K562 (cell line): ENCODE measurements around the gene PDZD2. TPM values are rescaled to one million over a fixed set of nuclear protein-coding genes. Genes with fewer than 3 reads are reported as not detected.

ENCODE experiments used
- ARID3A ChIP-seq: IDR thresholded peaks from 2 replicates; pipeline ENCODE4 v1.6.1; 2012; ENCODE audit warnings: low read depth, low read length, improper control_type of control experiment, borderline replicate concordance
- ATF2 ChIP-seq: sonication (generic); formaldehyde crosslinking; IDR thresholded peaks from 2 replicates; pipeline ENCODE4 v1.8.1; 2022; ENCODE audit warnings: missing genetic modification reagents
- BCL6 ChIP-seq: fragments of 250-450 bp; sonication (Bioruptor Pico); IDR thresholded peaks from 2 replicates; pipeline ENCODE4 v1.4.0; 2020
- CCAR2 ChIP-seq: fragments of 200-400 bp; formaldehyde crosslinking; IDR thresholded peaks from 2 replicates; pipeline ENCODE4 v1.6.1; 2017; ENCODE audit warnings: mild to moderate bottlenecking, low read depth, low read length
- CEBPG ChIP-seq, 3 experiments: fragments of 200-800 bp in 1 of 3; sonication (Bioruptor generic) in 1 of 3; sonication (generic) in 1 of 3; formaldehyde crosslinking in 1 of 3; IDR thresholded peaks in 2 of 3; conservative IDR thresholded peaks in 1 of 3; 2 replicates each; pipeline versions ENCODE4 v1.6.1 to v1.8.0; 2016 to 2022; ENCODE audit warnings: missing compliant biosample characterization in 2 of 3, missing genetic modification characterization in 2 of 3, mild to moderate bottlenecking in 1 of 3, missing genetic modification reagents in 1 of 3
- FOS ChIP-seq: IDR thresholded peaks from 3 replicates; pipeline ENCODE4 v1.6.1; 2011; ENCODE audit not compliant: insufficient read length; ENCODE audit errors: extremely low read depth
- JUND ChIP-seq, 2 experiments: IDR thresholded peaks; 2 replicates in 1 of 2; 3 replicates in 1 of 2; pipeline ENCODE4 v1.6.1; 2011; ENCODE audit warnings: borderline replicate concordance in 2 of 2, low read depth in 2 of 2, low read length in 2 of 2, improper control_type of control experiment in 1 of 2, missing biosample characterization in 1 of 2, missing genetic modification characterization in 1 of 2, missing genetic modification reagents in 1 of 2
- MCM3 ChIP-seq: fragments of 450-650 bp; IDR thresholded peaks from 2 replicates; pipeline ENCODE4 v1.6.1; 2016
- MECOM ChIP-seq: fragments of 250-450 bp; sonication (Bioruptor Pico); IDR thresholded peaks from 2 replicates; pipeline ENCODE4 v1.8.0; 2022; ENCODE audit warnings: inconsistent platforms
- PKNOX1 ChIP-seq: fragments of 450-650 bp; IDR thresholded peaks from 2 replicates; pipeline ENCODE4 v1.6.1; 2016
- PRPF4 ChIP-seq: fragments of 200-400 bp; formaldehyde crosslinking; IDR thresholded peaks from one replicate; pipeline ENCODE4 v1.6.1; 2017; ENCODE audit warnings: low read length, low read depth, mild to moderate bottlenecking; ENCODE audit not compliant: insufficient read depth, poor library complexity, severe bottlenecking
- SIX5 ChIP-seq, 2 experiments: IDR thresholded peaks; 2 replicates each; pipeline ENCODE4 v1.6.1; 2011; ENCODE audit warnings: low read length in 2 of 2, borderline replicate concordance in 1 of 2, low read depth in 1 of 2, mild to moderate bottlenecking in 1 of 2, moderate library complexity in 1 of 2; ENCODE audit not compliant: insufficient read depth in 1 of 2
- SP1 ChIP-seq: sonication (generic); formaldehyde crosslinking; IDR thresholded peaks from 2 replicates; pipeline ENCODE4 v1.8.1; 2022; ENCODE audit warnings: mild to moderate bottlenecking, missing genetic modification reagents
- ZNF316 ChIP-seq: fragments of 450-650 bp; IDR thresholded peaks from 2 replicates; pipeline ENCODE4 v1.6.1; 2016
- ZNF668 ChIP-seq: fragments of 250-450 bp; sonication (Bioruptor Pico); IDR thresholded peaks from 2 replicates; pipeline ENCODE4 v1.8.0; 2022; ENCODE audit warnings: mild to moderate bottlenecking, inconsistent platforms
- polyA plus RNA-seq, 8 experiments: library from polyadenylated mRNA; depleted of rRNA in 4 of 8; stranded (reverse) in 5 of 8; unstranded in 3 of 8; fragments of >200 nt; fragmentation: Nextera tagmentation in 2 of 8; fragmentation: Illumina TruSeq in 1 of 8; extraction: Ambion mirVana in 2 of 8; extraction: Trizol in 1 of 8; gene quantifications; 2 replicates each; pipeline versions ENCODE4 v1.2.1 to v1.2.3, GENCODE V29; 2011 to 2014; ENCODE audit warnings: inconsistent platforms in 1 of 8, missing spikeins in 1 of 8
- total RNA-seq, 7 experiments: library from RNA; depleted of rRNA in 6 of 7; stranded (reverse); fragments of >200 nt in 6 of 7; fragmentation: Illumina TruSeq in 2 of 7; extraction: Trizol in 2 of 7; gene quantifications; 2 replicates each; pipeline versions ENCODE4 v1.2.1 to v1.2.3, GENCODE V29; 2011 to 2021; ENCODE audit warnings: low replicate concordance in 1 of 7
- TF ChIP-seq, protein P1 (sequence below), 2 experiments: fragments of 450-650 bp; IDR thresholded peaks; 2 replicates each; pipeline ENCODE4 v1.6.1; 2018; ENCODE audit warnings: mild to moderate bottlenecking in 2 of 2, low read depth in 1 of 2; ENCODE audit not compliant: partially characterized antibody in 2 of 2
- TF ChIP-seq, protein P2 (sequence below): fragments of 200-800 bp; sonication (Bioruptor generic); IDR thresholded peaks from 2 replicates; pipeline ENCODE4 v1.6.1; 2017; ENCODE audit warnings: missing genetic modification characterization, missing compliant biosample characterization

Gene PDZD2
- total and polyA plus RNA-seq, 9 of the 15 experiments (the other 6 are each of a cell fraction or from before 2014, with no cell fraction given) = 0.02 to 0.08 (median 0.04) TPM; not detected in 6

DNA sequence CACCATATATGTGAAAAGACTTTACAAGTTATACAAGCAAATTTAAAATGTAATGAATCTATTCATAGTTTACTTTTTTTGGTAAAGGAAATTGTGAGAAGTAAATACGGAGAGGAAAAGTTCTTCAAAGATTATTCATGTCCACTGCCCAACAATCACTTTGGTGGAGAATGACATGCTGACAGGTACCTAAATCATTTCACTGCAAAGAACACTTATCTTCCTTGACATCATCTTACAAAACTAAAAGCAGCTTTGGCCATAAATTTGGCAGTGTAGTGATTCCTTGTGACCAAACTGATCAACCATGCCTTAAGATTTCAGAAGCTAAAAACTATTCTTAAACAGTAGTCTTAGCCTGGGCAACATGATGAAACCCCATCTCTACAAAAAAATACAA lies 492.7 kb downstream of the PDZD2 start (continued):
- 0 out of 2 replicates have a peak, but pooled peaks have one; percentile 4 for TF ChIP-seq JUND (IDR thresholded peaks at IDR 0.05; ENCODE audit: borderline replicate concordance, low read depth, low read length)
- no peak for TF ChIP-seq JUND (tag; IDR thresholded peaks at IDR 0.05; ENCODE audit: borderline replicate concordance, low read depth, low read length)
- no peak for TF ChIP-seq SIX5 (IDR thresholded peaks at IDR 0.05; ENCODE audit: borderline replicate concordance in 1 of 2, insufficient read depth in 1 of 2, low read depth in 1 of 2, low read length in 2 of 2)
- no peak for TF ChIP-seq CCAR2
- no peak for TF ChIP-seq BCL6 (CRISPR knock-in tag)
- no peak for TF ChIP-seq MECOM
- no peak for TF ChIP-seq ATF2 (CRISPR knock-in tag)
- TF ChIP-seq PRPF4 = no peak
- TF ChIP-seq, protein P1, sequence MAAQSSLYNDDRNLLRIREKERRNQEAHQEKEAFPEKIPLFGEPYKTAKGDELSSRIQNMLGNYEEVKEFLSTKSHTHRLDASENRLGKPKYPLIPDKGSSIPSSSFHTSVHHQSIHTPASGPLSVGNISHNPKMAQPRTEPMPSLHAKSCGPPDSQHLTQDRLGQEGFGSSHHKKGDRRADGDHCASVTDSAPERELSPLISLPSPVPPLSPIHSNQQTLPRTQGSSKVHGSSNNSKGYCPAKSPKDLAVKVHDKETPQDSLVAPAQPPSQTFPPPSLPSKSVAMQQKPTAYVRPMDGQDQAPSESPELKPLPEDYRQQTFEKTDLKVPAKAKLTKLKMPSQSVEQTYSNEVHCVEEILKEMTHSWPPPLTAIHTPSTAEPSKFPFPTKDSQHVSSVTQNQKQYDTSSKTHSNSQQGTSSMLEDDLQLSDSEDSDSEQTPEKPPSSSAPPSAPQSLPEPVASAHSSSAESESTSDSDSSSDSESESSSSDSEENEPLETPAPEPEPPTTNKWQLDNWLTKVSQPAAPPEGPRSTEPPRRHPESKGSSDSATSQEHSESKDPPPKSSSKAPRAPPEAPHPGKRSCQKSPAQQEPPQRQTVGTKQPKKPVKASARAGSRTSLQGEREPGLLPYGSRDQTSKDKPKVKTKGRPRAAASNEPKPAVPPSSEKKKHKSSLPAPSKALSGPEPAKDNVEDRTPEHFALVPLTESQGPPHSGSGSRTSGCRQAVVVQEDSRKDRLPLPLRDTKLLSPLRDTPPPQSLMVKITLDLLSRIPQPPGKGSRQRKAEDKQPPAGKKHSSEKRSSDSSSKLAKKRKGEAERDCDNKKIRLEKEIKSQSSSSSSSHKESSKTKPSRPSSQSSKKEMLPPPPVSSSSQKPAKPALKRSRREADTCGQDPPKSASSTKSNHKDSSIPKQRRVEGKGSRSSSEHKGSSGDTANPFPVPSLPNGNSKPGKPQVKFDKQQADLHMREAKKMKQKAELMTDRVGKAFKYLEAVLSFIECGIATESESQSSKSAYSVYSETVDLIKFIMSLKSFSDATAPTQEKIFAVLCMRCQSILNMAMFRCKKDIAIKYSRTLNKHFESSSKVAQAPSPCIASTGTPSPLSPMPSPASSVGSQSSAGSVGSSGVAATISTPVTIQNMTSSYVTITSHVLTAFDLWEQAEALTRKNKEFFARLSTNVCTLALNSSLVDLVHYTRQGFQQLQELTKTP (IDR thresholded peaks at IDR 0.05; ENCODE audit: low read depth in 1 of 2, partially characterized antibody in 2 of 2) = no peak
- TF ChIP-seq, protein P2, sequence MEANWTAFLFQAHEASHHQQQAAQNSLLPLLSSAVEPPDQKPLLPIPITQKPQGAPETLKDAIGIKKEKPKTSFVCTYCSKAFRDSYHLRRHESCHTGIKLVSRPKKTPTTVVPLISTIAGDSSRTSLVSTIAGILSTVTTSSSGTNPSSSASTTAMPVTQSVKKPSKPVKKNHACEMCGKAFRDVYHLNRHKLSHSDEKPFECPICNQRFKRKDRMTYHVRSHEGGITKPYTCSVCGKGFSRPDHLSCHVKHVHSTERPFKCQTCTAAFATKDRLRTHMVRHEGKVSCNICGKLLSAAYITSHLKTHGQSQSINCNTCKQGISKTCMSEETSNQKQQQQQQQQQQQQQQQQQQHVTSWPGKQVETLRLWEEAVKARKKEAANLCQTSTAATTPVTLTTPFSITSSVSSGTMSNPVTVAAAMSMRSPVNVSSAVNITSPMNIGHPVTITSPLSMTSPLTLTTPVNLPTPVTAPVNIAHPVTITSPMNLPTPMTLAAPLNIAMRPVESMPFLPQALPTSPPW (CRISPR knock-in tag) = no peak
- TF ChIP-seq CEBPG (CRISPR knock-in tag; IDR thresholded peaks at IDR 0.05) = no peak
- TF ChIP-seq CEBPG (tag; conservative IDR thresholded peaks at IDR 0.05 in 1 of 2, IDR thresholded peaks at IDR 0.05 in 1 of 2) = no peak
- TF ChIP-seq ZNF668 (CRISPR knock-in tag) = no peak
- no peak for TF ChIP-seq ZNF316
- TF ChIP-seq PKNOX1 = peak; percentile 76
- TF ChIP-seq ARID3A = no peak
- no peak for TF ChIP-seq MCM3
- no peak for TF ChIP-seq FOS
- no peak for TF ChIP-seq SP1 (CRISPR knock-in tag)
